A549 (cell line): ENCODE results near the gene SNTB2. TPM values are rescaled to one million over a fixed set of nuclear protein-coding genes. Genes with fewer than 3 reads are reported as not detected.

Source experiments
- ATAC-seq, 2 experiments: fragments of 200-7000 bp in 1 of 2; fragments of >200 bp in 1 of 2; cut with Nextera tagmentation in 1 of 2; cut with Tn5 transposase in 1 of 2; 3 replicates each; pipeline versions ENCODE4 v1.8.0 to v1.9.1; 2018 to 2020; ENCODE audit warnings: mild to moderate bottlenecking in 1 of 2, moderate library complexity in 1 of 2
- CTCF ChIA-PET: fragments of 300-600 bp; sonication (Branson Sonifier 250); formaldehyde crosslinking; extraction: SDS; loops from one replicate; lab custom pipeline; 2021; ENCODE audit warnings: antibody characterized with exemption, inconsistent platforms; lab: Yijun Ruan, JAX
- POLR2A ChIA-PET: fragments of 350-600 bp; formaldehyde crosslinking; extraction: SDS; loops from one replicate; lab custom pipeline; 2021; ENCODE audit warnings: antibody characterized with exemption, inconsistent platforms; lab: Yijun Ruan, JAX
- DNase-seq, 2 experiments: peaks; one replicate each; pipeline versions ENCODE4 v3.0.0 to v3.0.0-alpha.2; 2011 to 2016; ENCODE audit warnings: low read depth in 1 of 2, low spot score in 1 of 2
- FAIRE-seq: peaks from 2 replicates; lab custom pipeline; 2011; peaks lifted over from hg19 to GRCh38; lab: Jason Lieb, UNC
- H3K27ac ChIP-seq, 2 experiments: fragments of >200 bp; sonication (Bioruptor Twin); formaldehyde crosslinking; 3 replicates each; pipeline ENCODE4 v1.5.1; 2016 to 2017
- H3K4me1 ChIP-seq: fragments of >200 bp; sonication (Bioruptor Twin); formaldehyde crosslinking; 3 replicates; pipeline ENCODE4 v1.6.1; 2016
- H3K4me2 ChIP-seq: fragments of >200 bp; sonication (Bioruptor Twin); formaldehyde crosslinking; 3 replicates; pipeline ENCODE4 v1.6.1; 2016
- H3K4me3 ChIP-seq: fragments of >200 bp; sonication (Bioruptor Twin); formaldehyde crosslinking; 3 replicates; pipeline ENCODE4 v1.5.1; 2016
- H3K9me3 ChIP-seq: fragments of >200 bp; sonication (Bioruptor Twin); formaldehyde crosslinking; 3 replicates; pipeline ENCODE4 v1.6.1; 2016
- BHLHE40 ChIP-seq: IDR thresholded peaks from 2 replicates; pipeline ENCODE4 v1.6.1; 2012; ENCODE audit warnings: low read depth, low read length, inconsistent platforms
- CBX8 ChIP-seq: fragments of 200-600 bp; sonication (generic); IDR thresholded peaks from 2 replicates; pipeline ENCODE4 v1.6.1; 2016
- CEBPB ChIP-seq, 2 experiments: fragments of >200 bp in 1 of 2; sonication (Bioruptor Twin) in 1 of 2; formaldehyde crosslinking in 1 of 2; IDR thresholded peaks; 2 replicates each; pipeline ENCODE4 v1.6.1; 2012 to 2016
- EHF ChIP-seq: fragments of 250-450 bp; sonication (Bioruptor Pico); IDR thresholded peaks from 2 replicates; pipeline ENCODE4 v1.5.0; 2020; ENCODE audit warnings: mild to moderate bottlenecking
- EHMT2 ChIP-seq: fragments of 200-600 bp; sonication (generic); IDR thresholded peaks from 2 replicates; pipeline ENCODE4 v1.6.1; 2016; ENCODE audit warnings: antibody characterized with exemption, low read depth, mild to moderate bottlenecking, moderate library complexity
- EP300 ChIP-seq, 2 experiments: fragments of >200 bp; sonication (Bioruptor Twin); formaldehyde crosslinking; IDR thresholded peaks; 2 replicates in 1 of 2; 3 replicates in 1 of 2; pipeline ENCODE4 v1.6.1; 2016 to 2017
- ESRRA ChIP-seq: fragments of 150-350 bp; IDR thresholded peaks from 2 replicates; pipeline ENCODE4 v1.6.1; 2014; ENCODE audit warnings: mild to moderate bottlenecking, low read length, borderline replicate concordance
- HEYL ChIP-seq: fragments of 250-450 bp; sonication (Bioruptor Pico); IDR thresholded peaks from 2 replicates; pipeline ENCODE4 v1.8.0; 2021; ENCODE audit warnings: mild to moderate bottlenecking, moderate library complexity
- HOXB13 ChIP-seq: fragments of 250-450 bp; sonication (Bioruptor Pico); IDR thresholded peaks from 2 replicates; pipeline ENCODE4 v1.5.0; 2020; ENCODE audit warnings: low read depth, mild to moderate bottlenecking, moderate library complexity
- HOXB5 ChIP-seq: fragments of 250-450 bp; sonication (Bioruptor Pico); IDR thresholded peaks from 2 replicates; pipeline ENCODE4 v1.5.0; 2020; ENCODE audit warnings: mild to moderate bottlenecking, moderate library complexity
- JUN ChIP-seq, 2 experiments: fragments of >200 bp; sonication (Bioruptor Twin); formaldehyde crosslinking; IDR thresholded peaks; 2 replicates in 1 of 2; 3 replicates in 1 of 2; pipeline ENCODE4 v1.6.1; 2016 to 2017
- JUNB ChIP-seq: fragments of >200 bp; sonication (Bioruptor Twin); formaldehyde crosslinking; IDR thresholded peaks from 2 replicates; pipeline ENCODE4 v1.6.1; 2016
- KDM1A ChIP-seq: fragments of 200-600 bp; sonication (generic); IDR thresholded peaks from 2 replicates; pipeline ENCODE4 v1.6.1; 2016; ENCODE audit warnings: low read depth, mild to moderate bottlenecking
- MAZ ChIP-seq: fragments of 150-350 bp; IDR thresholded peaks from 2 replicates; pipeline ENCODE4 v1.6.1; 2014; ENCODE audit warnings: antibody characterized with exemption, low read depth, low read length, borderline replicate concordance
- NPAS2 ChIP-seq: fragments of 250-450 bp; sonication (Bioruptor Pico); IDR thresholded peaks from 2 replicates; pipeline ENCODE4 v1.8.0; 2022; ENCODE audit warnings: mild to moderate bottlenecking, moderate library complexity, borderline replicate concordance
- PHF8 ChIP-seq: fragments of 200-600 bp; sonication (generic); IDR thresholded peaks from 2 replicates; pipeline ENCODE4 v1.6.1; 2016; ENCODE audit warnings: low read depth, mild to moderate bottlenecking, antibody characterized with exemption, moderate library complexity, borderline replicate concordance
- POLR2A ChIP-seq: IDR thresholded peaks from 2 replicates; pipeline ENCODE4 v1.6.1; 2012; ENCODE audit warnings: mild to moderate bottlenecking, low read length
- POLR2AphosphoS2 ChIP-seq: conservative IDR thresholded peaks from 2 replicates; pipeline ENCODE4 v1.6.1; 2012; ENCODE audit warnings: low read length, improper control_type of control experiment, inconsistent platforms
- RAD21 ChIP-seq, 2 experiments: fragments of >200 bp in 1 of 2; sonication (Bioruptor Twin) in 1 of 2; formaldehyde crosslinking in 1 of 2; IDR thresholded peaks in 1 of 2; conservative IDR thresholded peaks in 1 of 2; 2 replicates in 1 of 2; 3 replicates in 1 of 2; pipeline ENCODE4 v1.6.1; 2012 to 2018; ENCODE audit warnings: inconsistent platforms in 1 of 2
- RARB ChIP-seq: fragments of 250-450 bp; sonication (Bioruptor Pico); IDR thresholded peaks from 2 replicates; pipeline ENCODE4 v1.8.0; 2021; ENCODE audit warnings: mild to moderate bottlenecking, moderate library complexity
- RNF2 ChIP-seq: fragments of 200-600 bp; sonication (generic); IDR thresholded peaks from 2 replicates; pipeline ENCODE4 v1.6.1; 2016; ENCODE audit warnings: low read depth, mild to moderate bottlenecking, antibody characterized with exemption, moderate library complexity, borderline replicate concordance
- SMC3 ChIP-seq: fragments of >200 bp; sonication (Bioruptor Twin); formaldehyde crosslinking; IDR thresholded peaks from 3 replicates; pipeline ENCODE4 v1.6.1; 2018; ENCODE audit warnings: inconsistent platforms
- SREBF2 ChIP-seq: fragments of 450-650 bp; IDR thresholded peaks from 2 replicates; pipeline ENCODE4 v1.6.1; 2014; ENCODE audit warnings: mild to moderate bottlenecking, moderate library complexity
- TFCP2L1 ChIP-seq: fragments of 250-450 bp; sonication (Bioruptor Pico); IDR thresholded peaks from 2 replicates; pipeline ENCODE4 v1.5.0; 2021; ENCODE audit warnings: mild to moderate bottlenecking
- TP53 ChIP-seq: fragments of 250-450 bp; sonication (Bioruptor Pico); IDR thresholded peaks from 2 replicates; pipeline ENCODE4 v1.5.0; 2021; ENCODE audit warnings: mild to moderate bottlenecking, moderate library complexity
- ZNF302 ChIP-seq: fragments of 250-450 bp; sonication (Bioruptor Pico); IDR thresholded peaks from 2 replicates; pipeline ENCODE4 v1.9.0; 2021; ENCODE audit warnings: inconsistent platforms, mild to moderate bottlenecking, moderate library complexity
- WGBS: methylation state at CpG from one replicate; pipeline ENCODE4 v1.1.6; 2017; ENCODE audit errors: missing lambda C conversion rate; 5-methylcytosine and 5-hydroxymethylcytosine counted together
- polyA plus RNA-seq, 4 experiments: library from polyadenylated mRNA; depleted of rRNA in 3 of 4; stranded (reverse); fragments of >200 nt; fragmentation: RNase III in 1 of 4; extraction: RNeasy Plus Mini Kit Qiagen cat#74134 plus additional on column Dnase treatment in 1 of 4; gene quantifications; 2 replicates in 3 of 4; 3 replicates in 1 of 4; pipeline ENCODE4 v1.2.3, GENCODE V29; 2011 to 2017
- TF ChIP-seq, protein P1 (sequence below): IDR thresholded peaks from 2 replicates; pipeline ENCODE4 v1.6.1; 2012
- TF ChIP-seq, protein P2 (sequence below): IDR thresholded peaks from 2 replicates; pipeline ENCODE4 v1.6.1; 2012
- TF ChIP-seq, protein P3 (sequence below): fragments of >200 bp; sonication (Bioruptor Twin); formaldehyde crosslinking; IDR thresholded peaks from 3 replicates; pipeline ENCODE4 v1.5.1; 2016
- TF ChIP-seq, protein P4 (sequence below): fragments of 150-350 bp; IDR thresholded peaks from 2 replicates; pipeline ENCODE4 v1.6.1; 2014; ENCODE audit warnings: low read depth, mild to moderate bottlenecking, low read length
- TF ChIP-seq, protein P5 (sequence below): fragments of >200 bp; sonication (Bioruptor Twin); formaldehyde crosslinking; IDR thresholded peaks from 3 replicates; pipeline ENCODE4 v1.6.1; 2016
- TF ChIP-seq, protein P6 (sequence below): IDR thresholded peaks from 2 replicates; pipeline ENCODE4 v1.6.1; 2012; ENCODE audit warnings: low read depth, borderline replicate concordance

The SNTB2 gene
- polyA plus RNA-seq, 2 of the 4 experiments (the other 2 are of a cell fraction) = 7.8 to 20.8 TPM

DNA sequence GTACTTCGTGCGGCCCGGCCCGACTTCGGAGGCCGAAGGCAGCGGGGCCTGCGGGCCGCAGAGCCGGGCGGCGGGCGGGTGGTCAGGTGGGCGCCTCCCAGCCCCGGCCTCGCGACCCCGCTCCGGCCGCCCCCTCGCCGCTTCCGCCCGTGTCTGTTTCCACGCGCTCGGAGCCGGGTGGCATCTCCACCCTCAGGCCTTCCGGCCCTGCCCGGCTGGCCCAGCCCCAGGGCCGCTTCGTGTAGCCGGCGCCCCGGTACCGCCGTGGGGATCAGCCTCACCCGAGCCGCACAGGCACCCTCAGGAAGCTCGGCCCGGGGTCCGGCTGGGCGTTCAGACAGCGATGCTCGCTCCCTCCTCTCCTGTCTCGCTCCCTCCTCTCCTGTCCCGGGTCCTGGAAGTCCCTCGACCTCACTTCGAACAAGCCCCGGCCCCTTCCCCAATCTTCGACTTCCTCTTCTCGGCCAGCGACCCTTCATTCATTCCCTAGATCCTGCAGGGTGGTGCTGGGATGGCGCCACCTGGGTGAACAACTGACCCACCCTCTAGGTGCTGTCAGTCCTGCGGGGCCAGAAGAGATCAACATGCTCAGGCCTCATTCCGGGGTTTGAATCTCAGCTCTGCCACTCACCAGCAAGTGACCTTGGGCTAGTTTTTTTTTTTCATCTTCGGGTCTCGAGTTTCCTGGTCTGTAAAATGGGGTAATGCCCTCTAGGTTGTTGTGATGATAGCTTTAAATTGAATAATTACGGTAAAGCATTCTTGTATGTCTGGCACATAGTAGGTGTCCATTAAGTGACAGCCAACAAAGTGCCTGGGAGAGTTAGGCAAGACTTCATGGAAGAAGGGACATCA lies 124.8 kb downstream of the SNTB2 start:
- ATAC-seq (peak; percentile 72 to 84), DNase-seq (peak; percentile 56 to 58), FAIRE-seq (no peak)
- CTCF ChIA-PET = interaction anchor here (0.6 to 3.8 kb wide), 9 partner anchors 10 to 468 kb away, joined by 3 to 31 read pairs (median 3); partner anchors contain the start of gene PDF
- H3K27ac ChIP-seq = peak overlapping the region; percentile 93 to 94
- H3K4me2 ChIP-seq = peak overlapping the region; percentile 99
- H3K9me3 ChIP-seq = no peaks in the 10 kb centered on the region
- TF ChIP-seq RAD21 (conservative IDR thresholded peaks at IDR 0.05 in 1 of 2, IDR thresholded peaks at IDR 0.05 in 1 of 2) (0 out of 5 replicates have a peak, but pooled peaks of 1 of the 2 experiments have one; percentile 3), EHMT2 (no peak), EP300 (IDR thresholded peaks at IDR 0.05) (no peak), JUN (IDR thresholded peaks at IDR 0.05) (0 out of 5 replicates have a peak, but pooled peaks of 1 of the 2 experiments have one; percentile 8), CBX8 (no peak), POLR2A (no peak), HOXB5 (CRISPR knock-in tag) (0 out of 2 replicates have a peak, but pooled peaks have one; percentile 9), RARB (CRISPR knock-in tag) (no peak), RNF2 (no peak), TP53 (CRISPR knock-in tag) (peak; percentile 63; the same call in 1 of the 2 replicates), NPAS2 (CRISPR knock-in tag) (no peak), PHF8 (peak; percentile 20; the same call in 1 of the 2 replicates), JUNB (no peak), SMC3 (no peak), ZNF302 (CRISPR knock-in tag) (no peak)
- TF ChIP-seq, protein P1, sequence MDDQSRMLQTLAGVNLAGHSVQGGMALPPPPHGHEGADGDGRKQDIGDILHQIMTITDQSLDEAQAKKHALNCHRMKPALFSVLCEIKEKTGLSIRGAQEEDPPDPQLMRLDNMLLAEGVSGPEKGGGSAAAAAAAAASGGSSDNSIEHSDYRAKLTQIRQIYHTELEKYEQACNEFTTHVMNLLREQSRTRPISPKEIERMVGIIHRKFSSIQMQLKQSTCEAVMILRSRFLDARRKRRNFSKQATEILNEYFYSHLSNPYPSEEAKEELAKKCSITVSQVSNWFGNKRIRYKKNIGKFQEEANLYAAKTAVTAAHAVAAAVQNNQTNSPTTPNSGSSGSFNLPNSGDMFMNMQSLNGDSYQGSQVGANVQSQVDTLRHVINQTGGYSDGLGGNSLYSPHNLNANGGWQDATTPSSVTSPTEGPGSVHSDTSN = no peak
- TF ChIP-seq, protein P2, sequence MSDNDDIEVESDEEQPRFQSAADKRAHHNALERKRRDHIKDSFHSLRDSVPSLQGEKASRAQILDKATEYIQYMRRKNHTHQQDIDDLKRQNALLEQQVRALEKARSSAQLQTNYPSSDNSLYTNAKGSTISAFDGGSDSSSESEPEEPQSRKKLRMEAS = 0 out of 2 replicates have a peak, but pooled peaks have one; percentile 2
- TF ChIP-seq, protein P3, sequence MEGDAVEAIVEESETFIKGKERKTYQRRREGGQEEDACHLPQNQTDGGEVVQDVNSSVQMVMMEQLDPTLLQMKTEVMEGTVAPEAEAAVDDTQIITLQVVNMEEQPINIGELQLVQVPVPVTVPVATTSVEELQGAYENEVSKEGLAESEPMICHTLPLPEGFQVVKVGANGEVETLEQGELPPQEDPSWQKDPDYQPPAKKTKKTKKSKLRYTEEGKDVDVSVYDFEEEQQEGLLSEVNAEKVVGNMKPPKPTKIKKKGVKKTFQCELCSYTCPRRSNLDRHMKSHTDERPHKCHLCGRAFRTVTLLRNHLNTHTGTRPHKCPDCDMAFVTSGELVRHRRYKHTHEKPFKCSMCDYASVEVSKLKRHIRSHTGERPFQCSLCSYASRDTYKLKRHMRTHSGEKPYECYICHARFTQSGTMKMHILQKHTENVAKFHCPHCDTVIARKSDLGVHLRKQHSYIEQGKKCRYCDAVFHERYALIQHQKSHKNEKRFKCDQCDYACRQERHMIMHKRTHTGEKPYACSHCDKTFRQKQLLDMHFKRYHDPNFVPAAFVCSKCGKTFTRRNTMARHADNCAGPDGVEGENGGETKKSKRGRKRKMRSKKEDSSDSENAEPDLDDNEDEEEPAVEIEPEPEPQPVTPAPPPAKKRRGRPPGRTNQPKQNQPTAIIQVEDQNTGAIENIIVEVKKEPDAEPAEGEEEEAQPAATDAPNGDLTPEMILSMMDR = no peak
- TF ChIP-seq, all 56 proteins: peak for 6
- Histone ChIP-seq H3K4me1 (peaks cover 13% of the 10 kb centered on the region; the same call in 2 of the 3 replicates), H3K4me3 (peak overlapping the region; percentile 97)
- POLR2A ChIA-PET = interaction anchor here (0.7 kb wide), 1 partner anchor 21 kb away, joined by 3 read pairs; no protein-coding TSS in a partner anchor
- WGBS = 2% methylated on average over 14 of the region's 59 CpGs

DNA sequence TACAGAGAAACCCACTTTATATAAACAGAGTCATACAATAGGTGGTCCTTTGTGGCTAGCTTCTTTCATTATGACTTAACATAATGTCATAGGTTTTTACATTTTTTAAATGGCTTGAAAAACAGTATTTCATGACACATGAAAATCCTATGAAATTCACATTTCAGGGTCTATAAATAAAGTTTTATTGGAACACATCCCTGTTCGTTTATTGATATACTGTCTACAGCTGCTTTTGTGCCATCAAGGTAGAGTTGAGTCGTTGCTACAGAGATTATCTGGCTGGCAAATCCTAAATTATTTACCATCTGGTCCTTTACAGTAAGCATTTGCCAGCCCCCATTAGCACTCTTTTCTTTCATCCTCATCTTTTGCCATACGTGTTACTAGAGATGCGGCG lies 126.5 kb downstream of the SNTB2 start:
- ChIA-PET POLR2A (no interaction called here), CTCF (interaction anchor here (1.2 to 3.8 kb wide), 2 partner anchors 11 to 25 kb away, joined by 6 to 31 read pairs; no protein-coding TSS in a partner anchor)
- ATAC-seq (no peak), DNase-seq (no peak), FAIRE-seq (no peak)
- WGBS = 85% methylated on average over 5 of the region's 5 CpGs
- Histone ChIP-seq H3K4me1 (peaks cover 13% of the 10 kb centered on the region; the same call in 2 of the 3 replicates), H3K4me2 (no peak overlapping the region), H3K27ac (no peak overlapping the region), H3K9me3 (no peaks in the 10 kb centered on the region), H3K4me3 (no peak overlapping the region)
- TF ChIP-seq POLR2AphosphoS2 = no peak
- TF ChIP-seq KDM1A = no peak
- TF ChIP-seq, protein P4, sequence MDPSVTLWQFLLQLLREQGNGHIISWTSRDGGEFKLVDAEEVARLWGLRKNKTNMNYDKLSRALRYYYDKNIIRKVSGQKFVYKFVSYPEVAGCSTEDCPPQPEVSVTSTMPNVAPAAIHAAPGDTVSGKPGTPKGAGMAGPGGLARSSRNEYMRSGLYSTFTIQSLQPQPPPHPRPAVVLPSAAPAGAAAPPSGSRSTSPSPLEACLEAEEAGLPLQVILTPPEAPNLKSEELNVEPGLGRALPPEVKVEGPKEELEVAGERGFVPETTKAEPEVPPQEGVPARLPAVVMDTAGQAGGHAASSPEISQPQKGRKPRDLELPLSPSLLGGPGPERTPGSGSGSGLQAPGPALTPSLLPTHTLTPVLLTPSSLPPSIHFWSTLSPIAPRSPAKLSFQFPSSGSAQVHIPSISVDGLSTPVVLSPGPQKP = no peak
- no peak for TF ChIP-seq JUN (IDR thresholded peaks at IDR 0.05)
- no peak for TF ChIP-seq HEYL (CRISPR knock-in tag)
- no peak for TF ChIP-seq MAZ
- no peak for TF ChIP-seq RAD21 (conservative IDR thresholded peaks at IDR 0.05 in 1 of 2, IDR thresholded peaks at IDR 0.05 in 1 of 2)
- TF ChIP-seq BHLHE40 = no peak
- no peak for TF ChIP-seq SREBF2
- TF ChIP-seq, protein P5, sequence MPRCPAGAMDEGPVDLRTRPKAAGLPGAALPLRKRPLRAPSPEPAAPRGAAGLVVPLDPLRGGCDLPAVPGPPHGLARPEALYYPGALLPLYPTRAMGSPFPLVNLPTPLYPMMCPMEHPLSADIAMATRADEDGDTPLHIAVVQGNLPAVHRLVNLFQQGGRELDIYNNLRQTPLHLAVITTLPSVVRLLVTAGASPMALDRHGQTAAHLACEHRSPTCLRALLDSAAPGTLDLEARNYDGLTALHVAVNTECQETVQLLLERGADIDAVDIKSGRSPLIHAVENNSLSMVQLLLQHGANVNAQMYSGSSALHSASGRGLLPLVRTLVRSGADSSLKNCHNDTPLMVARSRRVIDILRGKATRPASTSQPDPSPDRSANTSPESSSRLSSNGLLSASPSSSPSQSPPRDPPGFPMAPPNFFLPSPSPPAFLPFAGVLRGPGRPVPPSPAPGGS = no peak
- TF ChIP-seq CEBPB (IDR thresholded peaks at IDR 0.05) = no peak
- TF ChIP-seq TFCP2L1 (CRISPR knock-in tag) = no peak
- TF ChIP-seq EHF = no peak
- TF ChIP-seq HOXB13 (CRISPR knock-in tag) = no peak
- TF ChIP-seq, protein P6, sequence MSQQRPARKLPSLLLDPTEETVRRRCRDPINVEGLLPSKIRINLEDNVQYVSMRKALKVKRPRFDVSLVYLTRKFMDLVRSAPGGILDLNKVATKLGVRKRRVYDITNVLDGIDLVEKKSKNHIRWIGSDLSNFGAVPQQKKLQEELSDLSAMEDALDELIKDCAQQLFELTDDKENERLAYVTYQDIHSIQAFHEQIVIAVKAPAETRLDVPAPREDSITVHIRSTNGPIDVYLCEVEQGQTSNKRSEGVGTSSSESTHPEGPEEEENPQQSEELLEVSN = no peak
- no peak for TF ChIP-seq ESRRA
